Measurements from ENCODE around the gene HHAT. TPM values are rescaled to one million over a fixed set of nuclear protein-coding genes. Genes with fewer than 3 reads are reported as not detected.
A peak's percentile ranks its signal among the peaks of the same experiment; 100 is the strongest.

The HHAT gene
- total RNA-seq, 1 donor from 2014 or later, result 11.4 TPM

- DNase-seq (ENCODE audit: low read depth) (no peak), FAIRE-seq (no peak)
- no peaks in the 10 kb centered on the region for H3K36me3 ChIP-seq (ENCODE audit: insufficient read depth, low read length)
- no peak overlapping the region for H3K4me2 ChIP-seq (ENCODE audit: low read length)
- H3K4me1 Mint-ChIP-seq (ENCODE audit: low read depth, unreplicated experiment), result peaks cover 7% of the 10 kb centered on the region
- H3K4me3 ChIP-seq (ENCODE audit: insufficient read depth, low read depth, low read length), result no peak overlapping the region
- H3K4me3 Mint-ChIP-seq (ENCODE audit: unreplicated experiment), result no peak overlapping the region
- TF ChIP-seq CTCF (IDR thresholded peaks at IDR 0.05; ENCODE audit: insufficient read depth, low read depth, low read length) (no peak), EZH2 (IDR thresholded peaks at IDR 0.05; ENCODE audit: insufficient read depth, low read length) (no peak)
- no peaks in the 10 kb centered on the region for H3K79me2 ChIP-seq (ENCODE audit: insufficient read depth, low read length)
- H3K4me1 ChIP-seq (ENCODE audit: insufficient read depth, low read length), result peaks cover 4% of the 10 kb centered on the region
- no peak overlapping the region for H3K27ac ChIP-seq (ENCODE audit: low read depth, low read length)
- no peaks in the 10 kb centered on the region for H3K27me3 ChIP-seq (ENCODE audit: insufficient read depth, low read length)
- H3K36me3 Mint-ChIP-seq (ENCODE audit: low read depth, unreplicated experiment), result no peaks in the 10 kb centered on the region
- no peak overlapping the region for H3K27ac Mint-ChIP-seq (ENCODE audit: unreplicated experiment)
- H3K9me3 ChIP-seq (ENCODE audit: insufficient read depth, low read depth, low read length), result no peaks in the 10 kb centered on the region
- no peaks in the 10 kb centered on the region for H4K20me1 ChIP-seq (ENCODE audit: insufficient read depth, low read length)
- no peak overlapping the region for H2AFZ ChIP-seq (ENCODE audit: low read depth, low read length)
- H3K9me3 Mint-ChIP-seq (ENCODE audit: unreplicated experiment), result peaks cover 1% of the 10 kb centered on the region
- no peaks in the 10 kb centered on the region for H3K27me3 Mint-ChIP-seq (ENCODE audit: low read depth, unreplicated experiment)
- no peak overlapping the region for H3K9ac ChIP-seq (ENCODE audit: low read length)
Observed at GRCh38 chr1:210591214-210591613, 262.5 kb downstream of the HHAT start.

GRCh38 chr1:210594605-210595004, 265.9 kb downstream of the HHAT start:
- H3K36me3 ChIP-seq (ENCODE audit: insufficient read depth, low read length), result no peaks in the 10 kb centered on the region
- H3K9me3 Mint-ChIP-seq (ENCODE audit: unreplicated experiment), result peaks cover 1% of the 10 kb centered on the region
- H3K4me3 Mint-ChIP-seq (ENCODE audit: unreplicated experiment), result no peak overlapping the region
- peaks cover 29% of the 10 kb centered on the region for H3K4me1 Mint-ChIP-seq (ENCODE audit: low read depth, unreplicated experiment)
- FAIRE-seq (no peak), DNase-seq (ENCODE audit: low read depth) (no peak)
- H3K36me3 Mint-ChIP-seq (ENCODE audit: low read depth, unreplicated experiment), result no peaks in the 10 kb centered on the region
- H3K4me1 ChIP-seq (ENCODE audit: insufficient read depth, low read length), result peaks cover 19% of the 10 kb centered on the region
- no peaks in the 10 kb centered on the region for H3K9me3 ChIP-seq (ENCODE audit: insufficient read depth, low read depth, low read length)
- no peak overlapping the region for H3K27ac Mint-ChIP-seq (ENCODE audit: unreplicated experiment)
- no peak overlapping the region for H3K4me3 ChIP-seq (ENCODE audit: insufficient read depth, low read depth, low read length)
- no peaks in the 10 kb centered on the region for H4K20me1 ChIP-seq (ENCODE audit: insufficient read depth, low read length)
- H2AFZ ChIP-seq (ENCODE audit: low read depth, low read length), result no peak overlapping the region
- H3K79me2 ChIP-seq (ENCODE audit: insufficient read depth, low read length), result no peaks in the 10 kb centered on the region
- no peak overlapping the region for H3K9ac ChIP-seq (ENCODE audit: low read length)
- H3K27me3 Mint-ChIP-seq (ENCODE audit: low read depth, unreplicated experiment), result no peaks in the 10 kb centered on the region
- H3K27me3 ChIP-seq (ENCODE audit: insufficient read depth, low read length), result no peaks in the 10 kb centered on the region
- H3K4me2 ChIP-seq (ENCODE audit: low read length), result no peak overlapping the region
- no peak for TF ChIP-seq CTCF (IDR thresholded peaks at IDR 0.05; ENCODE audit: insufficient read depth, low read depth, low read length)
- TF ChIP-seq EZH2 (IDR thresholded peaks at IDR 0.05; ENCODE audit: insufficient read depth, low read length), result no peak
- H3K27ac ChIP-seq (ENCODE audit: low read depth, low read length), result no peak overlapping the region

GRCh38 chr1:210596641-210597040, 267.9 kb downstream of the HHAT start:
- no peak overlapping the region for H3K4me2 ChIP-seq (ENCODE audit: low read length)
- no peak overlapping the region for H3K4me3 ChIP-seq (ENCODE audit: insufficient read depth, low read depth, low read length)
- Mint-ChIP-seq H3K9me3 (ENCODE audit: unreplicated experiment) (peaks cover 1% of the 10 kb centered on the region), H3K4me1 (ENCODE audit: low read depth, unreplicated experiment) (peaks cover 43% of the 10 kb centered on the region), H3K27me3 (ENCODE audit: low read depth, unreplicated experiment) (no peaks in the 10 kb centered on the region), H3K36me3 (ENCODE audit: low read depth, unreplicated experiment) (peaks cover 2% of the 10 kb centered on the region), H3K27ac (ENCODE audit: unreplicated experiment) (peak overlapping the region; percentile 100), H3K4me3 (ENCODE audit: unreplicated experiment) (no peak overlapping the region)
- no peaks in the 10 kb centered on the region for H4K20me1 ChIP-seq (ENCODE audit: insufficient read depth, low read length)
- peaks cover 19% of the 10 kb centered on the region for H3K4me1 ChIP-seq (ENCODE audit: insufficient read depth, low read length)
- no peaks in the 10 kb centered on the region for H3K79me2 ChIP-seq (ENCODE audit: insufficient read depth, low read length)
- DNase-seq (ENCODE audit: low read depth), result no peak
- no peak overlapping the region for H2AFZ ChIP-seq (ENCODE audit: low read depth, low read length)
- H3K9me3 ChIP-seq (ENCODE audit: insufficient read depth, low read depth, low read length), result no peaks in the 10 kb centered on the region
- no peaks in the 10 kb centered on the region for H3K36me3 ChIP-seq (ENCODE audit: insufficient read depth, low read length)
- no peak overlapping the region for H3K9ac ChIP-seq (ENCODE audit: low read length)
- no peak overlapping the region for H3K27ac ChIP-seq (ENCODE audit: low read depth, low read length)
- peak; percentile 86 for FAIRE-seq
- no peak for TF ChIP-seq CTCF (IDR thresholded peaks at IDR 0.05; ENCODE audit: insufficient read depth, low read depth, low read length)
- TF ChIP-seq EZH2 (IDR thresholded peaks at IDR 0.05; ENCODE audit: insufficient read depth, low read length), result no peak
- no peaks in the 10 kb centered on the region for H3K27me3 ChIP-seq (ENCODE audit: insufficient read depth, low read length)
